Measurements from ENCODE around the gene MRPL51.
"Not testable (repeated sequence)": the region's sequence is repeated elsewhere in the genome, so short reads cannot be mapped to it uniquely, and the experiment has no call there.

GRCh38 chr12:6537580-6538419 is 44.7 kb upstream of the MRPL51 start:
- TF ChIP-seq ZFX (IDR thresholded peaks at IDR 0.05; ENCODE audit: borderline replicate concordance) = not testable (repeated sequence)
- peak; percentile 99 for TF ChIP-seq CTCF (IDR thresholded peaks at IDR 0.05)

Measured in 22Rv1 (cell line).